ENCODE data around the gene LRRC8B.

- TF ChIP-seq, protein P1, sequence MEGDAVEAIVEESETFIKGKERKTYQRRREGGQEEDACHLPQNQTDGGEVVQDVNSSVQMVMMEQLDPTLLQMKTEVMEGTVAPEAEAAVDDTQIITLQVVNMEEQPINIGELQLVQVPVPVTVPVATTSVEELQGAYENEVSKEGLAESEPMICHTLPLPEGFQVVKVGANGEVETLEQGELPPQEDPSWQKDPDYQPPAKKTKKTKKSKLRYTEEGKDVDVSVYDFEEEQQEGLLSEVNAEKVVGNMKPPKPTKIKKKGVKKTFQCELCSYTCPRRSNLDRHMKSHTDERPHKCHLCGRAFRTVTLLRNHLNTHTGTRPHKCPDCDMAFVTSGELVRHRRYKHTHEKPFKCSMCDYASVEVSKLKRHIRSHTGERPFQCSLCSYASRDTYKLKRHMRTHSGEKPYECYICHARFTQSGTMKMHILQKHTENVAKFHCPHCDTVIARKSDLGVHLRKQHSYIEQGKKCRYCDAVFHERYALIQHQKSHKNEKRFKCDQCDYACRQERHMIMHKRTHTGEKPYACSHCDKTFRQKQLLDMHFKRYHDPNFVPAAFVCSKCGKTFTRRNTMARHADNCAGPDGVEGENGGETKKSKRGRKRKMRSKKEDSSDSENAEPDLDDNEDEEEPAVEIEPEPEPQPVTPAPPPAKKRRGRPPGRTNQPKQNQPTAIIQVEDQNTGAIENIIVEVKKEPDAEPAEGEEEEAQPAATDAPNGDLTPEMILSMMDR (IDR thresholded peaks at IDR 0.05) = no peak
- TF ChIP-seq POLR2AphosphoS5 (IDR thresholded peaks at IDR 0.05) = no peak
- TF ChIP-seq POLR2A (IDR thresholded peaks at IDR 0.05; ENCODE audit: low read depth) = no peak
- no peak for TF ChIP-seq EP300 (IDR thresholded peaks at IDR 0.05)
Observed at GRCh38 chr1:89575207-89575606, 50.6 kb downstream of the LRRC8B start.
